Astrocyte (in vitro differentiated cells and primary cell): ENCODE data around the gene CELF5. TPM values are rescaled to one million over a fixed set of nuclear protein-coding genes. Genes with fewer than 3 reads are reported as not detected.
A peak's percentile ranks its signal among the peaks of the same experiment; 100 is the strongest.

Experiments used
- DNase-seq: peaks from one replicate; pipeline ENCODE4 v3.0.0-alpha.2; 2010; ENCODE audit warnings: low read depth
- FAIRE-seq: peaks from 2 replicates; lab custom pipeline; 2011; peaks lifted over from hg19 to GRCh38; lab: Jason Lieb, UNC
- H2AFZ ChIP-seq: 2 replicates; pipeline ENCODE4 v1.6.0; 2012; ENCODE audit warnings: low read depth, low read length, inconsistent platforms
- H3K27ac ChIP-seq: 2 replicates; pipeline ENCODE4 v1.5.1; 2011; ENCODE audit warnings: low read depth, low read length, inconsistent platforms
- H3K27me3 ChIP-seq: 2 replicates; pipeline ENCODE4 v1.6.0; 2011; ENCODE audit warnings: low read length, inconsistent platforms; ENCODE audit not compliant: insufficient read depth
- H3K36me3 ChIP-seq: 2 replicates; pipeline ENCODE4 v1.5.1; 2011; ENCODE audit warnings: low read length, inconsistent platforms; ENCODE audit not compliant: insufficient read depth
- H3K4me1 ChIP-seq: 2 replicates; pipeline ENCODE4 v1.5.1; 2011; ENCODE audit warnings: low read length, inconsistent platforms; ENCODE audit not compliant: insufficient read depth
- H3K4me2 ChIP-seq: 2 replicates; pipeline ENCODE4 v1.6.0; 2012; ENCODE audit warnings: low read length, inconsistent platforms
- H3K4me3 ChIP-seq: 2 replicates; pipeline ENCODE4 v1.5.1; 2011; ENCODE audit warnings: low read depth, mild to moderate bottlenecking, low read length, inconsistent platforms; ENCODE audit not compliant: insufficient read depth
- H3K79me2 ChIP-seq: 2 replicates; pipeline ENCODE4 v1.6.0; 2012; ENCODE audit warnings: mild to moderate bottlenecking, low read length, inconsistent platforms; ENCODE audit not compliant: insufficient read depth
- H3K9ac ChIP-seq: 2 replicates; pipeline ENCODE4 v1.6.0; 2012; ENCODE audit warnings: mild to moderate bottlenecking, low read length, inconsistent platforms
- H3K9me3 ChIP-seq: 2 replicates; pipeline ENCODE4 v1.5.1; 2012; ENCODE audit warnings: low read depth, mild to moderate bottlenecking, low read length, inconsistent platforms; ENCODE audit not compliant: insufficient read depth
- H4K20me1 ChIP-seq: 2 replicates; pipeline ENCODE4 v1.6.0; 2012; ENCODE audit warnings: low read length, inconsistent platforms; ENCODE audit not compliant: insufficient read depth
- H3K27ac Mint-ChIP-seq: one replicate; pipeline ENCODE4 v1.8.0; 2021; ENCODE audit warnings: mild to moderate bottlenecking, mixed read lengths; ENCODE audit not compliant: unreplicated experiment
- H3K27me3 Mint-ChIP-seq: one replicate; pipeline ENCODE4 v1.8.0; 2021; ENCODE audit warnings: low read depth, mixed read lengths; ENCODE audit not compliant: unreplicated experiment
- H3K36me3 Mint-ChIP-seq: one replicate; pipeline ENCODE4 v1.8.0; 2021; ENCODE audit warnings: low read depth, mixed read lengths; ENCODE audit not compliant: unreplicated experiment
- H3K4me1 Mint-ChIP-seq: one replicate; pipeline ENCODE4 v1.8.0; 2021; ENCODE audit warnings: low read depth, mixed read lengths; ENCODE audit not compliant: unreplicated experiment
- H3K4me3 Mint-ChIP-seq: one replicate; pipeline ENCODE4 v1.8.0; 2021; ENCODE audit warnings: mild to moderate bottlenecking, moderate library complexity, mixed read lengths; ENCODE audit not compliant: unreplicated experiment
- H3K9me3 Mint-ChIP-seq: one replicate; pipeline ENCODE4 v1.8.0; 2021; ENCODE audit warnings: mild to moderate bottlenecking, mixed read lengths; ENCODE audit not compliant: unreplicated experiment
- CTCF ChIP-seq: IDR thresholded peaks from 2 replicates; pipeline ENCODE4 v1.5.1; 2011; ENCODE audit warnings: low read depth, mild to moderate bottlenecking, inconsistent platforms, low read length, moderate library complexity; ENCODE audit not compliant: insufficient read depth
- EZH2 ChIP-seq: IDR thresholded peaks from 2 replicates; pipeline ENCODE4 v1.6.1; 2012; ENCODE audit warnings: mild to moderate bottlenecking, low read length, inconsistent platforms; ENCODE audit not compliant: insufficient read depth
- total RNA-seq: library from RNA; stranded (reverse); gene quantifications from 2 replicates; pipeline ENCODE4 v1.2.1, GENCODE V29; 2021

The CELF5 gene
- total RNA-seq, 1 donor from 2014 or later = 1.2 TPM

GRCh38 chr19:3257071-3257470, 32.6 kb downstream of the CELF5 start:
- no peaks in the 10 kb centered on the region for H3K36me3 ChIP-seq
- H2AFZ ChIP-seq = no peak overlapping the region
- H4K20me1 ChIP-seq = no peaks in the 10 kb centered on the region
- no peak overlapping the region for H3K27ac ChIP-seq
- no peak overlapping the region for H3K9ac ChIP-seq
- DNase-seq (no peak), FAIRE-seq (no peak)
- Mint-ChIP-seq H3K27me3 (peaks cover 40% of the 10 kb centered on the region), H3K27ac (no peak overlapping the region), H3K9me3 (peaks cover 20% of the 10 kb centered on the region), H3K36me3 (no peaks in the 10 kb centered on the region), H3K4me3 (no peak overlapping the region), H3K4me1 (no peaks in the 10 kb centered on the region)
- TF ChIP-seq CTCF = no peak
- TF ChIP-seq EZH2 = no peak
- no peaks in the 10 kb centered on the region for H3K9me3 ChIP-seq
- no peaks in the 10 kb centered on the region for H3K4me1 ChIP-seq
- no peak overlapping the region for H3K4me2 ChIP-seq
- no peak overlapping the region for H3K4me3 ChIP-seq
- peaks cover 3% of the 10 kb centered on the region for H3K27me3 ChIP-seq
- no peaks in the 10 kb centered on the region for H3K79me2 ChIP-seq

GRCh38 chr19:3262362-3262761, 37.9 kb downstream of the CELF5 start:
- H3K4me1 ChIP-seq = no peaks in the 10 kb centered on the region
- H3K4me1 Mint-ChIP-seq = no peaks in the 10 kb centered on the region
- no peak for FAIRE-seq
- H3K9me3 ChIP-seq = no peaks in the 10 kb centered on the region
- peaks cover 2% of the 10 kb centered on the region for H3K9me3 Mint-ChIP-seq
- peaks cover 10% of the 10 kb centered on the region for H3K27me3 ChIP-seq
- H3K9ac ChIP-seq = no peak overlapping the region
- no peaks in the 10 kb centered on the region for H3K79me2 ChIP-seq
- TF ChIP-seq EZH2 (no peak), CTCF (no peak)
- no peak overlapping the region for H3K4me2 ChIP-seq
- no peak overlapping the region for H3K27ac Mint-ChIP-seq
- no peak overlapping the region for H3K4me3 Mint-ChIP-seq
- no peak overlapping the region for H3K27ac ChIP-seq
- no peak overlapping the region for H3K4me3 ChIP-seq
- no peak overlapping the region for H2AFZ ChIP-seq
- no peaks in the 10 kb centered on the region for H3K36me3 ChIP-seq
- no peaks in the 10 kb centered on the region for H3K36me3 Mint-ChIP-seq
- no peaks in the 10 kb centered on the region for H4K20me1 ChIP-seq
- DNase-seq = no peak
- peaks cover 19% of the 10 kb centered on the region for H3K27me3 Mint-ChIP-seq

- Histone ChIP-seq H3K4me3 (no peak overlapping the region), H3K36me3 (no peaks in the 10 kb centered on the region), H3K4me2 (no peak overlapping the region), H3K27ac (no peak overlapping the region), H2AFZ (no peak overlapping the region), H3K4me1 (no peaks in the 10 kb centered on the region), H3K9me3 (no peaks in the 10 kb centered on the region), H3K79me2 (no peaks in the 10 kb centered on the region), H3K27me3 (peaks cover 15% of the 10 kb centered on the region), H3K9ac (no peak overlapping the region), H4K20me1 (no peaks in the 10 kb centered on the region)
- FAIRE-seq (no peak), DNase-seq (peak; percentile 9)
- Mint-ChIP-seq H3K27me3 (peaks cover 25% of the 10 kb centered on the region), H3K27ac (no peak overlapping the region), H3K36me3 (no peaks in the 10 kb centered on the region), H3K4me3 (no peak overlapping the region), H3K4me1 (no peaks in the 10 kb centered on the region), H3K9me3 (peaks cover 2% of the 10 kb centered on the region)
- TF ChIP-seq CTCF (no peak), EZH2 (no peak)
Observed at GRCh38 chr19:3263866-3264265, 39.4 kb downstream of the CELF5 start.
